WTC11 (cell line): ENCODE results near the gene SHOC2.

Experiments used
- NFYB ChIP-seq: sonication (generic); formaldehyde crosslinking; conservative IDR thresholded peaks from 2 replicates; pipeline ENCODE4 v1.8.0; 2022; ENCODE audit warnings: low read depth, missing genetic modification reagents
- USF1 ChIP-seq: sonication (generic); formaldehyde crosslinking; IDR thresholded peaks from 2 replicates; pipeline ENCODE4 v1.8.0; 2022; ENCODE audit warnings: mild to moderate bottlenecking, missing genetic modification reagents
- TF ChIP-seq, protein P1 (sequence below): sonication (generic); formaldehyde crosslinking; IDR thresholded peaks from 2 replicates; pipeline ENCODE4 v1.8.1; 2023; ENCODE audit warnings: mild to moderate bottlenecking, missing genetic modification reagents, moderate library complexity
- TF ChIP-seq, protein P2 (sequence below): fragments of 200-600 bp; IDR thresholded peaks from 2 replicates; pipeline ENCODE4 v1.8.0; 2022; ENCODE audit warnings: antibody characterized with exemption
- TF ChIP-seq, protein P3 (sequence below): fragments of 250-450 bp; sonication (Bioruptor Pico); IDR thresholded peaks from 2 replicates; pipeline ENCODE4 v1.9.0; 2021; ENCODE audit warnings: mild to moderate bottlenecking

GRCh38 chr10:110883924-110884323, 35.5 kb upstream of the SHOC2 start:
- TF ChIP-seq USF1 (CRISPR knock-in tag) (no peak), NFYB (no peak)
- TF ChIP-seq, protein P1, sequence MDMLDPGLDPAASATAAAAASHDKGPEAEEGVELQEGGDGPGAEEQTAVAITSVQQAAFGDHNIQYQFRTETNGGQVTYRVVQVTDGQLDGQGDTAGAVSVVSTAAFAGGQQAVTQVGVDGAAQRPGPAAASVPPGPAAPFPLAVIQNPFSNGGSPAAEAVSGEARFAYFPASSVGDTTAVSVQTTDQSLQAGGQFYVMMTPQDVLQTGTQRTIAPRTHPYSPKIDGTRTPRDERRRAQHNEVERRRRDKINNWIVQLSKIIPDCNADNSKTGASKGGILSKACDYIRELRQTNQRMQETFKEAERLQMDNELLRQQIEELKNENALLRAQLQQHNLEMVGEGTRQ (CRISPR knock-in tag) = no peak
- TF ChIP-seq, protein P2, sequence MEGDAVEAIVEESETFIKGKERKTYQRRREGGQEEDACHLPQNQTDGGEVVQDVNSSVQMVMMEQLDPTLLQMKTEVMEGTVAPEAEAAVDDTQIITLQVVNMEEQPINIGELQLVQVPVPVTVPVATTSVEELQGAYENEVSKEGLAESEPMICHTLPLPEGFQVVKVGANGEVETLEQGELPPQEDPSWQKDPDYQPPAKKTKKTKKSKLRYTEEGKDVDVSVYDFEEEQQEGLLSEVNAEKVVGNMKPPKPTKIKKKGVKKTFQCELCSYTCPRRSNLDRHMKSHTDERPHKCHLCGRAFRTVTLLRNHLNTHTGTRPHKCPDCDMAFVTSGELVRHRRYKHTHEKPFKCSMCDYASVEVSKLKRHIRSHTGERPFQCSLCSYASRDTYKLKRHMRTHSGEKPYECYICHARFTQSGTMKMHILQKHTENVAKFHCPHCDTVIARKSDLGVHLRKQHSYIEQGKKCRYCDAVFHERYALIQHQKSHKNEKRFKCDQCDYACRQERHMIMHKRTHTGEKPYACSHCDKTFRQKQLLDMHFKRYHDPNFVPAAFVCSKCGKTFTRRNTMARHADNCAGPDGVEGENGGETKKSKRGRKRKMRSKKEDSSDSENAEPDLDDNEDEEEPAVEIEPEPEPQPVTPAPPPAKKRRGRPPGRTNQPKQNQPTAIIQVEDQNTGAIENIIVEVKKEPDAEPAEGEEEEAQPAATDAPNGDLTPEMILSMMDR = no peak
- TF ChIP-seq, protein P3, sequence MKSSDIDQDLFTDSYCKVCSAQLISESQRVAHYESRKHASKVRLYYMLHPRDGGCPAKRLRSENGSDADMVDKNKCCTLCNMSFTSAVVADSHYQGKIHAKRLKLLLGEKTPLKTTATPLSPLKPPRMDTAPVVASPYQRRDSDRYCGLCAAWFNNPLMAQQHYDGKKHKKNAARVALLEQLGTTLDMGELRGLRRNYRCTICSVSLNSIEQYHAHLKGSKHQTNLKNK = no peak
